Neural progenitor cell (in vitro differentiated cells): Measurements from ENCODE around the gene RELN.

ENCODE experiments used
- CTCF ChIP-seq: fragments of 200-600 bp; sonication (generic); IDR thresholded peaks from 2 replicates; pipeline ENCODE4 v1.5.1; 2017; ENCODE audit warnings: antibody characterized with exemption, mild to moderate bottlenecking
- EZH2 ChIP-seq: fragments of 200-600 bp; sonication (generic); IDR thresholded peaks from 2 replicates; pipeline ENCODE4 v1.6.1; 2017; ENCODE audit warnings: antibody characterized with exemption, mild to moderate bottlenecking, moderate library complexity
- EZH2phosphoT487 ChIP-seq: fragments of 200-600 bp; sonication (generic); IDR thresholded peaks from 2 replicates; pipeline ENCODE4 v1.6.1; 2017; ENCODE audit warnings: antibody characterized with exemption

- no peak for TF ChIP-seq CTCF
- TF ChIP-seq EZH2 = no peak
- TF ChIP-seq EZH2phosphoT487 = no peak
Measured at GRCh38 chr7:103710247-103710646, 279.2 kb downstream of the RELN start.
